OCI-LY1 (cell line): ENCODE measurements around the gene TMEM119.

Source experiments
- EZH2 ChIP-seq: fragments of 200-600 bp; sonication (generic), shearing (Covaris generic); IDR thresholded peaks from 2 replicates; pipeline ENCODE4 v1.8.0; 2017; ENCODE audit warnings: borderline replicate concordance, mixed run types, mild to moderate bottlenecking, antibody characterized with exemption, low read length, moderate library complexity, mixed read lengths
- TF ChIP-seq, protein P1 (sequence below): fragments of 200-600 bp; sonication (generic), shearing (Covaris generic); IDR thresholded peaks from 2 replicates; pipeline ENCODE4 v1.5.1; 2017; ENCODE audit warnings: mild to moderate bottlenecking, antibody characterized with exemption, low read length, moderate library complexity, mixed read lengths

DNA sequence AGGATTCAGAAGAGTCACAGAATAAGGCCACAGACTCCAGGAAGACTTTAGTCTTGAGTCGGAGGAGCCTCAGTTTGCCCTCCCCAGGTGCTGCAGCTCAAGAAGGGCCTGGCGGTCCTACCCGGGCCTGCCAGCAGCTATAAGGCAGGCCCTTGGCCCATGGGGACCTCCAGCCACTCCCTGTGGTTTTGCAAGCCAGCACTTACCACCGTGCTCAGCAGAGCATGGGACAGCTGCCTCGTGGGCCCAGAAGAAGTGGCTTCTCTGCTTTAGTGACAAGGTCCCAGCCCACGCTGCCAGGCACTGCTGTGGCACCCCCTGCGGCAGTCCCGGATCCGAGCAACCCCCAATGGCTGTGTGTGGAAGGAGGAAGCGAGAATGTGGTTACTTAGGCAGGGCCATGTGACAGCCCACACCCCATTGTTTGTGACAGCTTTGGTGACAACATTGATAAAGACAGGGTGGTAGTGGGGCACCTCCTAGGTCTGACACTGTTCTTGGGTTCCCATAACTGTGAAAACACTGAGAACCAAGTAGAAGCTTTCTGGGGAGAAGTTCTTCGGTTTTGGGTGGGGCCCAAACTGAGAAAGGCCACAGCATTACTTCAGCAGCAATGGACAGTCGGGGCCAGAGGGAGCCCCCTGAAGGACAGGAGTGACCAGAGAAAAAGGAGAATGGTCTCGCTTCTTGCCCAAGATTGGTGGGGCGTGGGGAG, 35.8 kb upstream of the TMEM119 start, which contains the start of gene SELPLG:
- TF ChIP-seq, protein P1, sequence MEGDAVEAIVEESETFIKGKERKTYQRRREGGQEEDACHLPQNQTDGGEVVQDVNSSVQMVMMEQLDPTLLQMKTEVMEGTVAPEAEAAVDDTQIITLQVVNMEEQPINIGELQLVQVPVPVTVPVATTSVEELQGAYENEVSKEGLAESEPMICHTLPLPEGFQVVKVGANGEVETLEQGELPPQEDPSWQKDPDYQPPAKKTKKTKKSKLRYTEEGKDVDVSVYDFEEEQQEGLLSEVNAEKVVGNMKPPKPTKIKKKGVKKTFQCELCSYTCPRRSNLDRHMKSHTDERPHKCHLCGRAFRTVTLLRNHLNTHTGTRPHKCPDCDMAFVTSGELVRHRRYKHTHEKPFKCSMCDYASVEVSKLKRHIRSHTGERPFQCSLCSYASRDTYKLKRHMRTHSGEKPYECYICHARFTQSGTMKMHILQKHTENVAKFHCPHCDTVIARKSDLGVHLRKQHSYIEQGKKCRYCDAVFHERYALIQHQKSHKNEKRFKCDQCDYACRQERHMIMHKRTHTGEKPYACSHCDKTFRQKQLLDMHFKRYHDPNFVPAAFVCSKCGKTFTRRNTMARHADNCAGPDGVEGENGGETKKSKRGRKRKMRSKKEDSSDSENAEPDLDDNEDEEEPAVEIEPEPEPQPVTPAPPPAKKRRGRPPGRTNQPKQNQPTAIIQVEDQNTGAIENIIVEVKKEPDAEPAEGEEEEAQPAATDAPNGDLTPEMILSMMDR: peak; percentile 18; the same call in 1 of the 2 replicates
- no peak for TF ChIP-seq EZH2
